Measurements from ENCODE around the gene INSM1. TPM values are rescaled to one million over a fixed set of nuclear protein-coding genes. Genes with fewer than 3 reads are reported as not detected.

The INSM1 gene, protein sequence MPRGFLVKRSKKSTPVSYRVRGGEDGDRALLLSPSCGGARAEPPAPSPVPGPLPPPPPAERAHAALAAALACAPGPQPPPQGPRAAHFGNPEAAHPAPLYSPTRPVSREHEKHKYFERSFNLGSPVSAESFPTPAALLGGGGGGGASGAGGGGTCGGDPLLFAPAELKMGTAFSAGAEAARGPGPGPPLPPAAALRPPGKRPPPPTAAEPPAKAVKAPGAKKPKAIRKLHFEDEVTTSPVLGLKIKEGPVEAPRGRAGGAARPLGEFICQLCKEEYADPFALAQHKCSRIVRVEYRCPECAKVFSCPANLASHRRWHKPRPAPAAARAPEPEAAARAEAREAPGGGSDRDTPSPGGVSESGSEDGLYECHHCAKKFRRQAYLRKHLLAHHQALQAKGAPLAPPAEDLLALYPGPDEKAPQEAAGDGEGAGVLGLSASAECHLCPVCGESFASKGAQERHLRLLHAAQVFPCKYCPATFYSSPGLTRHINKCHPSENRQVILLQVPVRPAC
- 25.6 TPM for total RNA-seq

DNA sequence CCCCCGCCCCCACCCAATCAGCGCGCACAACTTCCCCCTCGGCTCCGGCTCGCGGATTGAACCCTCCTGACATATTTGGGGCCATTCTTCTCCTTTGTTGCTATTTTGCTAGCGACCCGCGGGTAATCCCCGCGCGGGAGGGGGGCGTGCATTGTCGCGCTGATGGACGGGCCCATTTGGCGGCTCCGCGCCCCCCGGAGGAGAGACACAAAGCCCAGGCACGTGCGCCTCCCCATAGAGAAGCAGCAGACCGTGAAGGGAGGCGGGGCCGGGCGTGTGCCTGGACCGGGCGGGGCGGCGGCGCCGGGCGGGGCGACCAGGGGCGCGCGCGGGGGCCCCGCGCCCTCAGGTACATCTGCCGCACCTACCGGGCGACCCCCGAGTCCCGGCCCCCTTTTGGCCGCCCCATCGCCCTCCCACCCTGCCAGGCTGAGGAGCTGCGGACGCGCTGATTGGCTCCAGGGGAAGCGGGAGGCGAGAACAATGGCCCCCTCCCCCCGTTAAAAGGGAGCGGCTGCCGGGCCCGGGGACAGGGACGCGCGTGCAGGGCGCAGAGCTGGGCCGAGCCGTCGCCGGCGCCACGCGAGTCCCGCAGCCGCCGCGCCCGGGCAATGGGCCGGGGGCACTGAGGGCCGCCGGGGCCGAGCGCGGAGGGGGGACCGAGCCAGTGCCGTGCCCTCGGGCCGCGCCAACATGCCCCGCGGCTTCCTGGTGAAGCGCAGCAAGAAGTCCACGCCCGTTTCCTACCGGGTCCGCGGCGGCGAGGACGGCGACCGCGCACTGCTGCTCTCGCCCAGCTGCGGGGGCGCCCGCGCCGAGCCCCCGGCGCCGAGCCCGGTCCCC lies at the start of gene INSM1:
TSS of gene INSM1 (plus strand) at position 530 of the 843 bp plus-strand sequence. CDS start at position 694, 164 bp downstream.

Measured in camera-type eye (tissue), 1 donor.